Ascending aorta (tissue), 2 donors: ENCODE data around the gene EPGN. TPM values are rescaled to one million over a fixed set of nuclear protein-coding genes. Genes with fewer than 3 reads are reported as not detected.

Experiments
- DNase-seq, 2 donors: peaks; one replicate each; pipeline ENCODE4 v3.0.0-alpha.2; 2019; ENCODE audit warnings: low spot score in 2 of 2
- H3K27ac ChIP-seq, 2 donors: fragments of 200-600 bp; sonication (generic); one replicate each; pipeline ENCODE4 v1.5.1; 2016 to 2017; ENCODE audit warnings: mild to moderate bottlenecking in 1 of 2
- H3K27me3 ChIP-seq: fragments of 200-600 bp; sonication (generic); one replicate; pipeline ENCODE4 v1.5.1; 2017
- H3K36me3 ChIP-seq, 2 donors: fragments of 200-600 bp; sonication (generic); one replicate each; pipeline ENCODE4 v1.5.1; 2016
- H3K4me1 ChIP-seq, 2 donors: fragments of 200-600 bp; sonication (generic); one replicate each; pipeline ENCODE4 v1.5.1; 2016 to 2017; ENCODE audit warnings: mild to moderate bottlenecking in 1 of 2
- H3K4me3 ChIP-seq, 2 donors: fragments of 200-600 bp; sonication (generic); one replicate each; pipeline ENCODE4 v1.5.1; 2016 to 2017; ENCODE audit warnings: mild to moderate bottlenecking in 1 of 2
- H3K9me3 ChIP-seq, 2 donors: fragments of 200-600 bp; sonication (generic); one replicate each; pipeline ENCODE4 v1.5.1; 2016
- CTCF ChIP-seq, 3 experiments: fragments of 200-600 bp in 2 of 3; fragments of 450-650 bp in 1 of 3; sonication (generic) in 2 of 3; IDR thresholded peaks; one replicate each; pipeline ENCODE4 v1.5.1; 2016 to 2019; ENCODE audit warnings: antibody characterized with exemption in 3 of 3, mild to moderate bottlenecking in 1 of 3, moderate library complexity in 1 of 3
- intact Hi-C: fragments of 100-400 bp; cut with DNase I; formaldehyde crosslinking; loops from one replicate; pipeline ENCODE4 v1.15.1; 2023
- total RNA-seq: library from RNA; depleted of rRNA; stranded (reverse); fragments of >200 nt; gene quantifications from one replicate; pipeline ENCODE4 v1.1.0, GENCODE V29; 2016

The EPGN gene
- total RNA-seq, 1 donor from 2014 or later = not detected

GRCh38 chr4:74309223-74309622 lies 953 bp downstream of the EPGN start:
- no peaks in the 10 kb centered on the region for H3K36me3 ChIP-seq
- no peaks in the 10 kb centered on the region for H3K4me1 ChIP-seq
- no peak overlapping the region for H3K27ac ChIP-seq
- H3K4me3 ChIP-seq = no peak overlapping the region
- no peaks in the 10 kb centered on the region for H3K27me3 ChIP-seq
- no peaks in the 10 kb centered on the region for H3K9me3 ChIP-seq
- no peak for DNase-seq
- intact Hi-C loops = no loop called here
- no peak for TF ChIP-seq CTCF (IDR thresholded peaks at IDR 0.05)

GRCh38 chr4:74311696-74312313 lies 3.5 kb downstream of the EPGN start:
- H3K36me3 ChIP-seq = no peaks in the 10 kb centered on the region
- H3K27ac ChIP-seq = no peak overlapping the region
- peak in 2 of 3 experiments; percentile 39 to 50 for TF ChIP-seq CTCF (IDR thresholded peaks at IDR 0.05)
- intact Hi-C loops = loop anchor here (2.0 kb wide), 1 partner anchor 123 kb away; no protein-coding TSS in a partner anchor
- H3K27me3 ChIP-seq = no peaks in the 10 kb centered on the region
- H3K4me1 ChIP-seq = no peaks in the 10 kb centered on the region
- no peak overlapping the region for H3K4me3 ChIP-seq
- no peak for DNase-seq
- no peaks in the 10 kb centered on the region for H3K9me3 ChIP-seq

GRCh38 chr4:74314329-74314728 lies 6.1 kb downstream of the EPGN start:
- no peak overlapping the region for H3K27ac ChIP-seq
- no peak for TF ChIP-seq CTCF (IDR thresholded peaks at IDR 0.05)
- DNase-seq = no peak
- no peaks in the 10 kb centered on the region for H3K27me3 ChIP-seq
- no peaks in the 10 kb centered on the region for H3K4me1 ChIP-seq
- no peak overlapping the region for H3K4me3 ChIP-seq
- no peaks in the 10 kb centered on the region for H3K9me3 ChIP-seq
- intact Hi-C loops = no loop called here
- no peaks in the 10 kb centered on the region for H3K36me3 ChIP-seq

GRCh38 chr4:74314944-74315343 lies 6.7 kb downstream of the EPGN start:
- TF ChIP-seq CTCF (IDR thresholded peaks at IDR 0.05) = no peak
- Histone ChIP-seq H3K27ac (no peak overlapping the region), H3K27me3 (no peaks in the 10 kb centered on the region), H3K4me1 (no peaks in the 10 kb centered on the region), H3K36me3 (no peaks in the 10 kb centered on the region), H3K4me3 (no peak overlapping the region), H3K9me3 (no peaks in the 10 kb centered on the region)
- intact Hi-C loops = no loop called here
- DNase-seq = no peak

GRCh38 chr4:74315376-74315775 lies 7.1 kb downstream of the EPGN start:
- Histone ChIP-seq H3K27me3 (no peaks in the 10 kb centered on the region), H3K4me1 (no peaks in the 10 kb centered on the region), H3K36me3 (no peaks in the 10 kb centered on the region), H3K27ac (no peak overlapping the region), H3K9me3 (no peaks in the 10 kb centered on the region), H3K4me3 (no peak overlapping the region)
- TF ChIP-seq CTCF (IDR thresholded peaks at IDR 0.05) = no peak
- DNase-seq = no peak
- intact Hi-C loops = no loop called here

- H3K4me1 ChIP-seq = no peaks in the 10 kb centered on the region
- TF ChIP-seq CTCF (IDR thresholded peaks at IDR 0.05) = no peak
- H3K36me3 ChIP-seq = no peaks in the 10 kb centered on the region
- intact Hi-C loops = no loop called here
- no peak for DNase-seq
- H3K4me3 ChIP-seq = no peak overlapping the region
- H3K9me3 ChIP-seq = no peaks in the 10 kb centered on the region
- H3K27ac ChIP-seq = no peak overlapping the region
- H3K27me3 ChIP-seq = no peaks in the 10 kb centered on the region
Observed at GRCh38 chr4:74316397-74316796, 8.1 kb downstream of the EPGN start.
